ENCODE data around the gene NR5A2.

The NR5A2 gene

GRCh38 chr1:200072636-200073285 lies 45.3 kb downstream of the NR5A2 start:
- DNase-seq (ENCODE audit: low read depth in 2 of 2) = no peak

GRCh38 chr1:200073286-200073637 lies 45.8 kb downstream of the NR5A2 start:
- no peak for DNase-seq (ENCODE audit: low read depth in 2 of 2)

DNA sequence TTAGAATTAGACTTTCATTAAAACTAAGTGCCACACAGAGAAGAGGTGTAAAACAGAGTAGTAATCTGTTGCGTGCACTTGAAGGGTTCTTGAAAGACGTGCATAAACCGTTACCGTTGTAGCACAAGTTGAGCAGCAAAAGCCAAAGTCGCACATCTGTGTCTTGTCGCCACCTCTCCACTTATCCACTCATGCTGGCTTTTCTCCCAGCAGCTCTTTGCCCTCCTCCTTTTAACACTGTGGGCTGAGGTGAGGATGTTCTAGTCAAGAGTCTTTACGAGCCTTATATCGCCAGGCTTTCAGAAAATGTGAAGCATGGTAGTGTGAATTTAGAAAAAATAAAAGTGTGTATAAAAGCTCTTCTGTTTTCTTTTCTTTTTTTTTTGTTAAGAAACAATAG lies 48.0 kb downstream of the NR5A2 start:
- no peak for DNase-seq (ENCODE audit: low read depth in 2 of 2)

- no peak for DNase-seq (ENCODE audit: low read depth in 2 of 2)
Measured at GRCh38 chr1:200075938-200076546, 48.5 kb downstream of the NR5A2 start.

- DNase-seq (ENCODE audit: low read depth in 2 of 2) = no peak
Measured at GRCh38 chr1:200079232-200079940, 51.9 kb downstream of the NR5A2 start.

- DNase-seq (ENCODE audit: low read depth in 2 of 2) = no peak
Measured at GRCh38 chr1:200081151-200081968, 53.9 kb downstream of the NR5A2 start.

- no peak for DNase-seq (ENCODE audit: low read depth in 2 of 2)
Measured at GRCh38 chr1:200081969-200082245, 54.4 kb downstream of the NR5A2 start.

- DNase-seq (ENCODE audit: low read depth in 2 of 2) = no peak
Measured at GRCh38 chr1:200082329-200082728, 54.8 kb downstream of the NR5A2 start.

DNA sequence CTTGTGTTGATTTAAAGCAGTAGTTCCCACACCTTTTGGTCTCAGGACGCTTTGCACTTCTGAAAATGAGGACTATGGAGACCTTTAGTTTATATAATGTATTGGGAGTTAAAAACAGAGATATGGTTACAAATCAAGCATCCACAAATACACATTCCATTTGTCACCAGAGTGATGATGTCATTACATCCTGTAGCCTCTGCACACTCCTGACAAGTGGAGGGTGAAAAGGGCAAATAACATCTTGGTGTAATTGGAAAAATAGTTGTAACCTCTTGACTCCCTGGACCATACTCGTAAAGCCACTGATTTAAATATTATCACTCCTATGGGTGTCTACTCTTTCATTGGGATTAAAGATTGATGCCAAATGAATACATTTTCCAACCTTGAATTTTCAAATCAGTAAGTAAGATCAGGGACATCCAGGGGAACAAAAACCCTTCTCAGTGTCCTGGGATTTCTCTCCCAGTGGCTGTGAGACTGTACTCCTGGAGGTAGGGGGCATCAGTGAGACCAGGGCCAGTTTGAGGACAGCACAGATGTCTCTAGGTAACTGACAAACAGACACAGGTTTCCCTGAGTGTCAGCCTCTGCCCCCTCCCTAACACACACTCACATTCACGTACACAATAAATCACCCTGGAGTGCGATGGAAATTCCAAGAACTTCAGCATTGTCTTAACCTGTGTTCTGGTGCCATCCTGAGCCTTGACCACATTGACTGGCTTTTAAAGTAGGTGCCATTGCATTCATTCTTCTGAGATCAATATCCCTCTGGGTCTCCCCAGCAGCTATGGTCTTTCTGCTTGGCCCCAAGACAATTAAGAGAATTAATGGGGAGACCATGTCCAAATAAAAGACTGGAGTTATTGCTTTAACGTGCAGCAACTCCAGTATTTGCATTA lies 63.0 kb downstream of the NR5A2 start:
- no peak for DNase-seq (ENCODE audit: low read depth in 2 of 2)

GRCh38 chr1:200095057-200095577 lies 67.6 kb downstream of the NR5A2 start:
- DNase-seq (ENCODE audit: low read depth in 2 of 2) = no peak

DNA sequence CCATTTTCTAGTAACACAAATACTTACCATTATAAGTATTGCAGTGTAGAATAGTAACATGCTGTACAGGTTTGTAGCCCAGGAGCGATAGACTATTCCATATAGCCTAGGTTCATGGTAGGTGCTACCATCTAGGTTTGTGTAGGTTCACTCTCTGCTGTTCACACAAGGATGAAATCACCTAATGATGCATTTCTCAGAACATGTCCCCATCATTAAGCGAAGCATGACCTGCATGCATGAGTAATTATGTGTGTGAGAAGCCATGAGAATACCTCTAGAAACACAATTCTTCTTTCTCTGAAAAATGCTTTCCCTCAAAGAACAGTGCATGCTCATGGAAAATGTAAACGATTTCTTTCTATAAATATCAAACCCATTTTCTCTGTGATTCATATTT lies 69.3 kb downstream of the NR5A2 start:
- DNase-seq (ENCODE audit: low read depth in 2 of 2) = no peak

- DNase-seq (ENCODE audit: low read depth in 2 of 2) = no peak
Measured at GRCh38 chr1:200099040-200099439, 71.5 kb downstream of the NR5A2 start.

- DNase-seq (ENCODE audit: low read depth in 2 of 2) = no peak
Measured at GRCh38 chr1:200103966-200104583, 76.6 kb downstream of the NR5A2 start.

DNA sequence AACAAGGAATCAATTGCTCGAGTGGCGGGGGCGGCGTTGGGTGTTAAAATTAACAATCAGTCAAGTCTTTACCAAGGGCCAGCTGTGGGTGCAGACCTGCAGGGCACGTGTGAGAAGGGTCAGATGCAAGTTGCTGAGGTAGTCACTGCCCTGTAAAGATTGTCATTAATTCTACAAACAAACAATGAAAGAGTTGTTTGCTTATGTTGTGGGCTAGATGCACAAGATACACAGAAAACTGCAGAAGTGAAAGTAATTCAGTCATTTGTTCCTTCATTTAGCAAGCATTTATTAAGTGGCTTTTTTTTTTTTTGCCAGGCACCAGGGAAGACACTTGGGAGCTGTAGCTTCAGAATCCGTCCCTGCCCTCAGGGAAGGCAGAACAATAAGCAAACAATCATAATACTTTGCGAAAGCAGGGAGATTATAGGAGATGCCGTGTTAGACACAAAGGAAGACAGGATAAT lies 79.5 kb downstream of the NR5A2 start:
- DNase-seq (ENCODE audit: low read depth in 2 of 2) = no peak

DNA sequence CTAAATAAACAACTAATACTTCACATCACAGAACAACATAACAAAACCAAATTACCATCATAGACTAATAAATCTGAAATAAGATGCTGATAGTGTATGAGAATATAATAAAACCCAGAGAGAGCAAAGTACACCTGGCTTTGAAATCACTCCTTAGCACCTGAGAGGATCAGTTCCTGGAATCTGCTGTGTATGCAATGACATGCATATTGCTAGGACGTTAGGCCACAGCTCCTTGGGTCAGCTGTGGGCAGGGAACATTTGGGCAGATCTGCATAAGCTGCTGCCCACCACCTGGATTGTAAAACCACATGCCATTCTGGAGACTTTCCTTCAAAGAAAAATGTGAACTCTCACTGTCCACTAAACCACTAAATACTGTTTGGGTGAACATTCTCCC lies 81.1 kb downstream of the NR5A2 start:
- no peak for DNase-seq (ENCODE audit: low read depth in 2 of 2)

DNA sequence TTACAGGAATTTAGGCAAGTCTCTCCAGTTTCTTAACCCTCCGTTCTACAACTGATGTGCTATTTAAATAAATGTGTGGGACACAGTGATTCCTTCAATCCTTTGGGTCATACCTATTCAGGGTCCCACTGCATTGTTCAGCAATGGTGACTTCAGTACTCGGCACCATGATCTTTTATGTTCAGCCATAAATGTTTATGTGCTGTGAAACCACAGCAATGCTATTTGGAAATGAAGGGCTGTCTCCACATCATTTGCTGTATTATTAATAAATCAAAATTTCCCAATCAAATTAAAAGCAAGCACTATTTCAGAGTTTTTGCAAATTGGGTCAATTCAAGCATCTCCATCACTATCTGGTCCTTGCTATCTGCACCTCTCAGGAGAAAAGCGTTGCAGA lies 84.8 kb downstream of the NR5A2 start:
- no peak for DNase-seq (ENCODE audit: low read depth in 2 of 2)

- no peak for DNase-seq (ENCODE audit: low read depth in 2 of 2)
Measured at GRCh38 chr1:200115532-200115931, 88.0 kb downstream of the NR5A2 start.

- DNase-seq (ENCODE audit: low read depth in 2 of 2) = no peak
Measured at GRCh38 chr1:200116324-200116723, 88.8 kb downstream of the NR5A2 start.

GRCh38 chr1:200118779-200119505 lies 91.4 kb downstream of the NR5A2 start:
- no peak for DNase-seq (ENCODE audit: low read depth in 2 of 2)

DNA sequence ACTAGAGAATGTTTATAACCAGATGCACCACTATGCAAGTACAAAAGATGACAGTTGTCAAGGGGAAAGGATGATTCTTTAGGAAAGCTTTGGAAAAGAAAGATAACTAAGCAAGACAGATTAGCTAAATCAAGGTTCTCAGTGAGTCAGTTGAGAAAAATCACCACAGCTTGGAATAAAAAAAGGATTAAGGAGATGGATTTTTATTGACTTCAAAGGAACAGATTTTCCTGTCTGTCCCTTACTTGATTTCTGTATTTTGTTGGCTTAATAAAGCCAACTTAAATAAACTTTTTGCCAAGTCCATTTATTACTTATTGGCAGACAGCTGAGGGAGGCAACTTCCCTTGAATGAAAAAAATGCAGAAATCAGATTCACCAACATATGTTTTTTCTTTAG lies 93.9 kb downstream of the NR5A2 start:
- DNase-seq (ENCODE audit: low read depth in 2 of 2) = no peak

Measured in stimulated activated CD8-positive, alpha-beta memory T cell treated with anti-CD3 and anti-CD28 coated beads, Interleukin-15, amount 100 ng/mL, for 4 hours (primary cell).